Measurements from ENCODE around the gene F13A1.

Gene F13A1

GRCh38 chr6:6366803-6367202 lies 46.3 kb upstream of the F13A1 start:
- TF ChIP-seq CTCF (IDR thresholded peaks at IDR 0.05; ENCODE audit: insufficient read depth, low read length) (no peak), SPI1 (IDR thresholded peaks at IDR 0.05; ENCODE audit: borderline replicate concordance, low read depth) (no peak), REST (IDR thresholded peaks at IDR 0.05; ENCODE audit: insufficient replicate concordance, low read depth) (no peak), GABPA (IDR thresholded peaks at IDR 0.05; ENCODE audit: low read depth) (no peak), POLR2AphosphoS5 (IDR thresholded peaks at IDR 0.05; ENCODE audit: low read depth) (no peak)
- Histone ChIP-seq H3K27me3 (ENCODE audit: insufficient read depth, poor library complexity, severe bottlenecking) (no peaks in the 10 kb centered on the region), H3K27ac (replicated peaks) (no peak overlapping the region), H3K4me3 (replicated peaks; ENCODE audit: insufficient read depth, low read length) (no peak overlapping the region)
- no peak for DNase-seq (ENCODE audit: low read depth in 1 of 2, low spot score in 1 of 2)

GRCh38 chr6:6365242-6365641 lies 44.8 kb upstream of the F13A1 start:
- TF ChIP-seq REST (IDR thresholded peaks at IDR 0.05; ENCODE audit: insufficient replicate concordance, low read depth) (no peak), CTCF (IDR thresholded peaks at IDR 0.05; ENCODE audit: insufficient read depth, low read length) (no peak), POLR2AphosphoS5 (IDR thresholded peaks at IDR 0.05; ENCODE audit: low read depth) (no peak), GABPA (IDR thresholded peaks at IDR 0.05; ENCODE audit: low read depth) (no peak), SPI1 (IDR thresholded peaks at IDR 0.05; ENCODE audit: borderline replicate concordance, low read depth) (no peak)
- no peak for DNase-seq (ENCODE audit: low read depth in 1 of 2, low spot score in 1 of 2)
- H3K4me3 ChIP-seq (replicated peaks; ENCODE audit: insufficient read depth, low read length), result no peak overlapping the region
- H3K27me3 ChIP-seq (ENCODE audit: insufficient read depth, poor library complexity, severe bottlenecking), result no peaks in the 10 kb centered on the region
- H3K27ac ChIP-seq (replicated peaks), result no peak overlapping the region

- Histone ChIP-seq H3K27ac (replicated peaks) (no peak overlapping the region), H3K27me3 (ENCODE audit: insufficient read depth, poor library complexity, severe bottlenecking) (no peaks in the 10 kb centered on the region), H3K4me3 (replicated peaks; ENCODE audit: insufficient read depth, low read length) (no peak overlapping the region)
- DNase-seq (ENCODE audit: low read depth in 1 of 2, low spot score in 1 of 2), result no peak
- TF ChIP-seq CTCF (IDR thresholded peaks at IDR 0.05; ENCODE audit: insufficient read depth, low read length), result no peak
- TF ChIP-seq REST (IDR thresholded peaks at IDR 0.05; ENCODE audit: insufficient replicate concordance, low read depth), result no peak
- TF ChIP-seq GABPA (IDR thresholded peaks at IDR 0.05; ENCODE audit: low read depth), result no peak
- TF ChIP-seq POLR2AphosphoS5 (IDR thresholded peaks at IDR 0.05; ENCODE audit: low read depth), result no peak
- TF ChIP-seq SPI1 (IDR thresholded peaks at IDR 0.05; ENCODE audit: borderline replicate concordance, low read depth), result no peak
Observed at GRCh38 chr6:6362056-6362840, 41.8 kb upstream of the F13A1 start.
